ENCODE results near the gene TAL1.
A peak's percentile ranks its signal among the peaks of the same experiment; 100 is the strongest.
"Not testable (repeated sequence)": the region's sequence is repeated elsewhere in the genome, so short reads cannot be mapped to it uniquely, and the experiment has no call there.

Gene TAL1

DNA sequence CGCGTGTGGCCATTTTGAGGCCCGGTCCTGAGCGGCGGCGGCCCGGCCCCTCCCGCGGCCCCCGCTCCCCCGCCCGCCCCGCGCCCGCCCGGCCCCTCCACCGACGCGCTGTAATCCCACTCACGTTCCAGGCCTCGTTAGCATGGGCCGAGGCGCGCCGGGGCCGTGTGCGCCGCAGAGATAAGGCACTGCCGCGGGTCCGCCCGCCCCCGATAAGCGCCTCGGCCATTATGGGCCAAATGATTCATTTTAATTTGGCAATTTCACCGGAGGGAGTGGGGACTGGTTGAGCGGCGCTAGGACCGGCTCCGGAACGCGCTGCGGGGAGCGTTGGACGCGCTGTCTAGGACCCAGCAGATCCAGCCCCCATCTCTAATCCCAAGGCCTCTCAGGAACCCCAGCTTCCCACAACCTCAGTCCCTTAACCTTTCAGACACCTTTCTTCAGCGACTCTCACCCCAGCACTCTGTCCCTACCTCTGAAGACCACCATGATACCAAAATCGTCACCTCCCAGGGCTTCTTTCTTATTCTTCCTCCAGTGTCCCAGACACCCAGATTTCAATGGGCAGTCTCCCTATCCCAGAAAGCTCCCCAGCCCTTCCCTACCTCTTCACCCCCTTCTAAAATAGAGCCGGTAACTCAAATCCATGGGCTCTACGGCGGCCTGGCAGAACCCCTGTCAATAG, at the start of gene TAL1:
Gene TAL1 (minus strand): TSS at position 39 of the 688 bp plus-strand sequence. CDS start 6,337 bp downstream, outside the sequence.
- peak in 2 of 3 donors; percentile 40 to 46 for DNase-seq

- no peak for DNase-seq
Measured at GRCh38 chr1:47280142-47280541, 48.1 kb upstream of the TAL1 start.

GRCh38 chr1:47276850-47277249, 44.8 kb upstream of the TAL1 start:
- no peak for DNase-seq

- DNase-seq = not testable (repeated sequence)
Measured at GRCh38 chr1:47275811-47276210, 43.8 kb upstream of the TAL1 start.

DNA sequence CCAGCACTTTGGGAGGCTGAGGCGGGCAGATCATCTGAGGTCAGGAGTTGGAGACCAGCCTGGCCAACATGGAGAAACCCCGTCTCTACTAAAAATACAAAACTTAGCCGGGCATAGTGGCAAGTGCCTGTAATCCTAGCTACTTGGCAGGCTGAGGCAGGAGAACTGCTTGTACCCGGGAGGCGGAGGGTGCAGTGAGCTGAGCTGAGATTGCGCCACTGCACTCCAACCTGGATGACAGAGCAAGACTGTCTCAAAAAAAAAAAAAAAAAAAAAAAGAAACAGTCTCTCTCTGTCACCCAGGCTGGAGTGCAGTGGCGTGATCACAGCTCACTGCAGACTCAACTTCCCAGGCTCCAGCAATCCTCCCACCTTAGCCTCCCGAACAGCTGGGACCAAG, 33.5 kb upstream of the TAL1 start:
- DNase-seq = not testable (repeated sequence)

DNA sequence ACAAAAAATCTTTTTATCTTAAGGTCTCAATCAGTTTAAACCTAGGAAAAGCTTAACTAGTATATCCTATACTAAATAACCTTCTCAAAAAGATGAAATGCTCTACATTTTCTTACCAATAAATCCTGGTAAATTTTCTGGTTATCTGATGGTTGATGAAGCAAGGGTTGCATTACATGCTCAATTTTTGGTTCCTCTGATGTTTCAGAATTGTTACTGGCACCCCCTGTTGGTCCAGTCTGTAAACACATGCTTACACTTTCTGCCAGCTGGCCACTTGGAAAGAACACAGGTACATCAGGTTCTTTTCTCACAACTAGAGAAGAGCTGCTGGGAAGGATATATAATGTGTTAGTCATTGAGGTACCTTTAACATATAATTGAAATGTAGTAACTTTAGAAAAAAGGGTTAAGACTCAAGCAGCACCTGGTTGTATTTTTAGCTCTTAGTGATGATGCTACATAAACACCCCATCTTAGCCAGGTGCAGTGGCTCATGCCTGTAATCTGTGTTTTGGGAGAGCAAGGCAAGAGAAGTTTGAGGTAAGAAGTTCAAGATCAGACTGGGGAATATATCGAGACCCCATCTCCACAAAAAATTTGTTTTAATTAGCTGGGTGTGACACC, 30.9 kb upstream of the TAL1 start:
- DNase-seq = peak; percentile 67 to 75 (median 75)

- no peak for DNase-seq
Measured at GRCh38 chr1:47257224-47257623, 25.2 kb upstream of the TAL1 start.

- no peak for DNase-seq
Measured at GRCh38 chr1:47252795-47253194, 20.8 kb upstream of the TAL1 start.

- no peak for DNase-seq
Measured at GRCh38 chr1:47252369-47252768, 20.3 kb upstream of the TAL1 start.

DNA sequence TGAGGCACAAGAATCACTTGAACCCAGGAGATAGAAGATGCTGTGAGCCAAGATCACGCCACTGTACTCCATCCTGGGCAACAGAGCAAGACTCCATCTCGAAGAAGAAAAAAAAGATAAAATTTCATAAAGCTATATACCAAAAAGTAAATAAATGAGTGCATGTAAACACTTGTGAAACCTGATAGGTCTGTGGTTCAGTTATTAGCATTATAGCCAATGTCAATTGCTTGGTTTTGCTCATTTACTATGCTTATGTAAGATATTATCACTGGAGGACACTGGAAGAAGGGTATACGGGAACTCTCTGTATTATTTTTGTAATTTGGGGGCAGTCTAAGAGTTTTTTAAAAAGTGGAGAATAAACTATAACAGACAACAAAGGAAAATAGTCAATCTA, 17.7 kb upstream of the TAL1 start:
- no peak for DNase-seq

DNA sequence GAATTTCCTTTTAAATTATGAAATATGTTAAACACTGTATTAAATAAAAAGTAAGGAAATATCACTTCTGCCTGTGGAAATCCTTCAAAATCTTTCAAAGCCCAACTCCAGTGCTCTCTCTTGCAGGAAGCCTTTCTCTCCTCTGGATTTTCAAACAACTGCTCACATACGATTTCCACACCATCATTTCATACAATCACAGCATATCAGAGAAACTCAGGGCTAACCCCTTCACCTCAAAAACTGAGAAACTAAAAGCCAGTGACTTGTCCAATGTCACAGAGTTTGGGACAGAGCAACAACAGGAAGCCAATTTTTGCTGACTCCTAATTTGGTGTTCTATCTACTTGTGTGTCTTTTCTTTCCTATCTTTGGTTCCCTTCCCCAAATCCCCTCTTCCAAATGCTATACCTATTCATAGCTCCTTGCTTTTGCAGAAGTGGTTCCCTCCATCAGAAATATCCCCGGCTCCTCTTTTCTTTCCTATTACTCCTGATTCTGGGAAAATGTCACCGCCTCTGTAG, 12.4 kb upstream of the TAL1 start:
- no peak for DNase-seq

DNA sequence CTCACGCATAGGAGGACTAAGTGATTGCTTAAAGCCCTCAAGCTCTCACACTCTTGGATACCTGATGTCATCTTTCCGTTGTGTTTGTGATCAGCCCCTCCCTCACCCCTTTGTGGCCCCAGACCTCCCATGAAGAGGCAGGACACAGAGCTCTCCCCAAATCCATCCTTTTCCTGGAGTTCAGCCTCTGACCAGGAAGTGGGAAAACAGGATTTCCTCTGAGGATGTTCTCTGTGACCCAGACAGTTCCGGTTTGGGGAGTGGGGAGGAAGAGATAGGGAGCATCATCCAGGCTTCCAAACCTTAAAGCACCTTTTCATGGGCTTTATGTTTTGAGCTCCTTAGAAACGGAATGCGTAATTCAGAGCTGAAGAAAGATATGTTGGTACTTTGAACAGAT, 11.9 kb upstream of the TAL1 start:
- no peak for DNase-seq

DNA sequence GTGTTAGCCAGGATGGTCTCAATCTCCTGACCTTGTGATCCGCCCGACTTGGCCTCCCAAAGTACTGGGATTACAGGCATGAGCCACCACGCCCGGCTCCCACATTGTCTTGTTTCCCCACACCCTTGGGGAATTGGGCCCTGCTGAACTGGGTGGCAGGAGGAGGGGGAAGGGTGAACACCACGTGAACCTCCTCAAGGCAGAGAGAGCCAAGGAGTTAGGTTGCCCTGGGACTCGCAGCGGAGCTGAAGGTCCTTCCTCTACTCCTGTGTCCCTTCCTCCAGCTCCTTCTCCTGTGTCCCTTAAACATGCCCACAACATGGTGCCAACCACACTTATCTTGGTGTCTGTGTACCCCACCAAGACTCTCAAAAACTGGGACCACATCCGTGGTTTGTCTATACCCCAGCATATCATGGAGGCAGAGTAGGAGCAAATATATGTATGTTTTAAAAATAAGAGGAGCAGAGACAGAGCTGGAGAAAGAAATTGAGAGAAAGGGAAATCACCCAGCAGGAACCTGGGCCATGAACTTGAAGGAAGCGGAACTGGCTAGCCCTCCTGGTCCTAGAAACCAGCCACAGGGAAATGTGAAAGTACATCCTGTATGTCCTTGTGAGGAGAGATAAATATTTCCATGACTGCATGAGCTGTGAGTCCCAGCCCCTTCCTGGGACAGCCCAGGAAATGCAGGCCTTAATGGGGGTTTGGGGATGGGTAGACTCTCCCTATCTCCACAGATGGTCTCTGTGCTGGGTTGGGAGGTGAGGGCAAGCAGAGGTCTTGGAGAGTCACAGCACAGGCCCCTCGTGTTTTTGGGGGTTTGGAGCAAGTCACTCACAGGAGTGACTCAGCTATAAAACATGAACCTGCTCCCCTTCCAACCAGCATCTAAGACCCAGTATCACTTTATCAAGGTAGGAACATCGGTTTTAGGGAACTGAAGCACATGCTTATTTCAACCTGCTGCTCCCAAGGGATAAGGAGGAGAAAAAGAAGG, 9.4 kb upstream of the TAL1 start:
- no peak for DNase-seq

- no peak for DNase-seq
Measured at GRCh38 chr1:47238935-47239592, 7.0 kb upstream of the TAL1 start.

GRCh38 chr1:47235806-47236205, 3.8 kb upstream of the TAL1 start:
- DNase-seq = no peak

DNA sequence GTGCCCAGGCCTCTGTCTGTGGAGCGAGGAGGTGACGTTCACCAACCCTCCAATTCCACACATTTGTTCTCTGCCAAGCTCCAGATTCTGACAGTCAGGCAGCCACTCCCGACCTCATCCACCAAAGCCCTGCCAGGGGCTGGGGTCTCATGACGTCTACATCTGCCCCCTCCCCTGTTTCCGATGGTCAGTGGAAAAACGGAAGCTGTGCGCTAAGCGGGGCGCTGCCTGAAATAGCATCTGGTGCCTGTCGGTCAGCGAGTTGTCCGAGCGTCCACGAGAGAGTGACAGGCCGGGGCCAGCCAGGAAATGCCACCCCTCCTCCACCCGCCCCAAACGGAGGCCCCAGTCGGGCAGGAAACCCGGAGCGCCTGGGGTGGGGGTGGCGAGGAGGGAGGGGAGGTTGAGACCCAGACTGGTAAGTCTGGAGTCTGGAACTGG, 3.2 kb upstream of the TAL1 start:
- peak in 1 of 3 donors; percentile 29 for DNase-seq

- DNase-seq = no peak
Measured at GRCh38 chr1:47233186-47233585, 1.2 kb upstream of the TAL1 start.

- DNase-seq = peak; percentile 70 to 77 (median 72)
Measured at GRCh38 chr1:47231301-47232186, 481 bp downstream of the TAL1 start.

- DNase-seq = peak in 1 of 3 donors; percentile 32
Measured at GRCh38 chr1:47230692-47231300, 1.2 kb downstream of the TAL1 start.

DNA sequence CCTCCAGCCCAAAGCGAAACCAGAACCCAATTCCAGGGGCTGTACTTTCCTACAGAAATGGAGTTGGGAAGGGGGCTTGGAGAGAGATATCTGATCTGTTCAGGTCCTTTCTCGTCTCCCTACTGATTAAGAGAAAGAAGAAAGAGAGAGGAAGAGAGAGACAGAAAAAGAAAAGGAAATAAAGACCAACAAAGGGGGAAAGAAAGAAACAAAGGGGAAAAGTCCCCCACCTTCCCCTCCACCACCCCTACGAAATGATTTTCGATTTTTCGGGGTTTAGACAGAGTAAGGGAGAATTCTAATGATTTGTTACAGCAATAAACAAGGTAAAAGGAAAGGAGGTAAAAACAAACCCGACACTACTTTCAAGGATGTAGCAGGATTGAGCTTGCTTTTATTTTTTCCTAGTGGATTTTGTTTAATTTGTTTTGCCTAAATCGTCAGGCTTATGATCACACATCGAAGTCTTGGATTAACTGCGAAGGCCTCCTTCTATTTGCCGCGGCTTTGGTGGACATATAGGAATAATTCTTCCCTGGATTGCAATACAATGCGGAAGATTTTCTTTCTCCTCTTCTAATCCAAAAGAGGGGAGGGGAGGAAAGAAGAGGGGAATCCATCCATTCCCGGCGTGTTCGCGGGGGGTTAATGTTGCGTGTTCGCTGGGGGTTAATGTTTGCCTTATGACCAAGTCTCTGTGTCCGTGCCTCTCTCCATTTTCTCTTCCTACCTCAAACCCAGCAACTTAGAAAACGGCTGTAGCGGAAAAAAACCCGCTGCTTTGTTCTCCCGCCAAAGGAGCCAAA, 1.9 kb downstream of the TAL1 start:
- DNase-seq = no peak
